ENCODE results near the gene ZNF169.
"Not testable (repeated sequence)": the region's sequence is repeated elsewhere in the genome, so short reads cannot be mapped to it uniquely, and the experiment has no call there.

- not testable (repeated sequence) for TF ChIP-seq SUZ12 (IDR thresholded peaks at IDR 0.05); LEF1 (IDR thresholded peaks at IDR 0.05; ENCODE audit: borderline replicate concordance); NFRKB (IDR thresholded peaks at IDR 0.05); FOXM1 (IDR thresholded peaks at IDR 0.05; ENCODE audit: borderline replicate concordance); BHLHE40 (IDR thresholded peaks at IDR 0.05; ENCODE audit: borderline replicate concordance); SP1 (IDR thresholded peaks at IDR 0.05); PKNOX1 (IDR thresholded peaks at IDR 0.05); CTBP1 (IDR thresholded peaks at IDR 0.05; ENCODE audit: borderline replicate concordance)
Observed at GRCh38 chr9:94328544-94328943, 69.4 kb downstream of the ZNF169 start, which contains the start of gene NUTM2F.
